HepG2 (cell line): Measurements from ENCODE around the gene GABRB1.

Source experiments
- AHR ChIP-seq: IDR thresholded peaks from 2 replicates; pipeline ENCODE4 v1.6.1; 2018; ENCODE audit warnings: missing genetic modification reagents, missing compliant biosample characterization
- ARNT ChIP-seq: fragments of 450-650 bp; IDR thresholded peaks from 2 replicates; pipeline ENCODE4 v1.6.1; 2017
- CBX1 ChIP-seq: IDR thresholded peaks from one replicate; pipeline ENCODE4 v1.6.1; 2016; ENCODE audit warnings: antibody characterized with exemption, low read depth
- CHD2 ChIP-seq: IDR thresholded peaks from 2 replicates; pipeline ENCODE4 v1.6.1; 2011; ENCODE audit warnings: low read depth, low read length, improper control_type of control experiment
- FIP1L1 ChIP-seq: fragments of 200-400 bp; formaldehyde crosslinking; IDR thresholded peaks from 2 replicates; pipeline ENCODE4 v1.6.1; 2018; ENCODE audit warnings: low read depth, mild to moderate bottlenecking, low read length, moderate library complexity, borderline replicate concordance; ENCODE audit not compliant: insufficient read depth
- HIVEP1 ChIP-seq: sonication (generic); formaldehyde crosslinking; IDR thresholded peaks from 2 replicates; pipeline ENCODE4 v1.4.0; 2020; ENCODE audit warnings: mild to moderate bottlenecking, missing genetic modification reagents
- POLR2A ChIP-seq, 2 experiments: IDR thresholded peaks; 2 replicates each; pipeline ENCODE4 v1.6.1; 2011; ENCODE audit warnings: low read depth in 2 of 2, low read length in 2 of 2, mild to moderate bottlenecking in 1 of 2, moderate library complexity in 1 of 2; ENCODE audit not compliant: insufficient read depth in 1 of 2
- TCF7 ChIP-seq: sonication (generic); IDR thresholded peaks from 2 replicates; pipeline ENCODE4 v1.6.1; 2016; ENCODE audit warnings: antibody characterized with exemption, low read depth
- TF ChIP-seq, protein P1 (sequence below): sonication (generic); formaldehyde crosslinking; IDR thresholded peaks from 2 replicates; pipeline ENCODE4 v1.5.0; 2020; ENCODE audit warnings: mild to moderate bottlenecking, missing genetic modification reagents, moderate library complexity
- TF ChIP-seq, protein P2 (sequence below): sonication (generic); formaldehyde crosslinking; IDR thresholded peaks from 2 replicates; pipeline ENCODE4 v1.5.1; 2020; ENCODE audit warnings: mild to moderate bottlenecking, missing genetic modification reagents, moderate library complexity
- TF ChIP-seq, protein P3 (sequence below): sonication (generic); formaldehyde crosslinking; IDR thresholded peaks from 2 replicates; pipeline ENCODE4 v1.4.0; 2020; ENCODE audit warnings: mild to moderate bottlenecking, missing genetic modification reagents

DNA sequence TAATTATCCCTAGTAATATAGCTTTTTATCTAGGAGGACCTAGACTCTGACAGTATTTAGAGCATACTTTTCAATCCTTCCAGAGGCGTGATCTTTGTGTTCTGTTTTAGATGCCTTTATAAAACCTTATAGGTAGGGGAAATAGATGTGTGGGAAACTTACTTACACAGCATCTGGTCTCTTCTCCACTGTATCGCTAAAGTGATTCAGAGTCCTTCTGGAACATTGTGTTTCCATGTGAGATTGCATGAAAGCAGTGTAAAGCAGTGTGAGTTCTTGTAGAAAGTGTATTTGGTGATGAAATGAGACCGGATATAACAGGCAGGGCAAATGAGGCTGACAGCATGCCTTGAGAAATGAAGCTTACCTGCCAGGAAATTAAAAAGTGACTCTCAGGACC, 9.5 kb downstream of the GABRB1 start:
- TF ChIP-seq HIVEP1 (no peak), CHD2 (no peak), TCF7 (no peak), CBX1 (no peak), POLR2A (IDR thresholded peaks at IDR 0.05; ENCODE audit: insufficient read depth in 1 of 2, low read depth in 2 of 2, low read length in 2 of 2) (no peak), AHR (no peak), ARNT (no peak), FIP1L1 (no peak)
- TF ChIP-seq, protein P1, sequence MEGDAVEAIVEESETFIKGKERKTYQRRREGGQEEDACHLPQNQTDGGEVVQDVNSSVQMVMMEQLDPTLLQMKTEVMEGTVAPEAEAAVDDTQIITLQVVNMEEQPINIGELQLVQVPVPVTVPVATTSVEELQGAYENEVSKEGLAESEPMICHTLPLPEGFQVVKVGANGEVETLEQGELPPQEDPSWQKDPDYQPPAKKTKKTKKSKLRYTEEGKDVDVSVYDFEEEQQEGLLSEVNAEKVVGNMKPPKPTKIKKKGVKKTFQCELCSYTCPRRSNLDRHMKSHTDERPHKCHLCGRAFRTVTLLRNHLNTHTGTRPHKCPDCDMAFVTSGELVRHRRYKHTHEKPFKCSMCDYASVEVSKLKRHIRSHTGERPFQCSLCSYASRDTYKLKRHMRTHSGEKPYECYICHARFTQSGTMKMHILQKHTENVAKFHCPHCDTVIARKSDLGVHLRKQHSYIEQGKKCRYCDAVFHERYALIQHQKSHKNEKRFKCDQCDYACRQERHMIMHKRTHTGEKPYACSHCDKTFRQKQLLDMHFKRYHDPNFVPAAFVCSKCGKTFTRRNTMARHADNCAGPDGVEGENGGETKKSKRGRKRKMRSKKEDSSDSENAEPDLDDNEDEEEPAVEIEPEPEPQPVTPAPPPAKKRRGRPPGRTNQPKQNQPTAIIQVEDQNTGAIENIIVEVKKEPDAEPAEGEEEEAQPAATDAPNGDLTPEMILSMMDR, result no peak
- TF ChIP-seq, protein P2, sequence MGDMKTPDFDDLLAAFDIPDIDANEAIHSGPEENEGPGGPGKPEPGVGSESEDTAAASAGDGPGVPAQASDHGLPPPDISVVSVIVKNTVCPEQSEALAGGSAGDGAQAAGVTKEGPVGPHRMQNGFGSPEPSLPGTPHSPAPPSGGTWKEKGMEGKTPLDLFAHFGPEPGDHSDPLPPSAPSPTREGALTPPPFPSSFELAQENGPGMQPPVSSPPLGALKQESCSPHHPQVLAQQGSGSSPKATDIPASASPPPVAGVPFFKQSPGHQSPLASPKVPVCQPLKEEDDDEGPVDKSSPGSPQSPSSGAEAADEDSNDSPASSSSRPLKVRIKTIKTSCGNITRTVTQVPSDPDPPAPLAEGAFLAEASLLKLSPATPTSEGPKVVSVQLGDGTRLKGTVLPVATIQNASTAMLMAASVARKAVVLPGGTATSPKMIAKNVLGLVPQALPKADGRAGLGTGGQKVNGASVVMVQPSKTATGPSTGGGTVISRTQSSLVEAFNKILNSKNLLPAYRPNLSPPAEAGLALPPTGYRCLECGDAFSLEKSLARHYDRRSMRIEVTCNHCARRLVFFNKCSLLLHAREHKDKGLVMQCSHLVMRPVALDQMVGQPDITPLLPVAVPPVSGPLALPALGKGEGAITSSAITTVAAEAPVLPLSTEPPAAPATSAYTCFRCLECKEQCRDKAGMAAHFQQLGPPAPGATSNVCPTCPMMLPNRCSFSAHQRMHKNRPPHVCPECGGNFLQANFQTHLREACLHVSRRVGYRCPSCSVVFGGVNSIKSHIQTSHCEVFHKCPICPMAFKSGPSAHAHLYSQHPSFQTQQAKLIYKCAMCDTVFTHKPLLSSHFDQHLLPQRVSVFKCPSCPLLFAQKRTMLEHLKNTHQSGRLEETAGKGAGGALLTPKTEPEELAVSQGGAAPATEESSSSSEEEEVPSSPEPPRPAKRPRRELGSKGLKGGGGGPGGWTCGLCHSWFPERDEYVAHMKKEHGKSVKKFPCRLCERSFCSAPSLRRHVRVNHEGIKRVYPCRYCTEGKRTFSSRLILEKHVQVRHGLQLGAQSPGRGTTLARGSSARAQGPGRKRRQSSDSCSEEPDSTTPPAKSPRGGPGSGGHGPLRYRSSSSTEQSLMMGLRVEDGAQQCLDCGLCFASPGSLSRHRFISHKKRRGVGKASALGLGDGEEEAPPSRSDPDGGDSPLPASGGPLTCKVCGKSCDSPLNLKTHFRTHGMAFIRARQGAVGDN, result no peak
- TF ChIP-seq, protein P3, sequence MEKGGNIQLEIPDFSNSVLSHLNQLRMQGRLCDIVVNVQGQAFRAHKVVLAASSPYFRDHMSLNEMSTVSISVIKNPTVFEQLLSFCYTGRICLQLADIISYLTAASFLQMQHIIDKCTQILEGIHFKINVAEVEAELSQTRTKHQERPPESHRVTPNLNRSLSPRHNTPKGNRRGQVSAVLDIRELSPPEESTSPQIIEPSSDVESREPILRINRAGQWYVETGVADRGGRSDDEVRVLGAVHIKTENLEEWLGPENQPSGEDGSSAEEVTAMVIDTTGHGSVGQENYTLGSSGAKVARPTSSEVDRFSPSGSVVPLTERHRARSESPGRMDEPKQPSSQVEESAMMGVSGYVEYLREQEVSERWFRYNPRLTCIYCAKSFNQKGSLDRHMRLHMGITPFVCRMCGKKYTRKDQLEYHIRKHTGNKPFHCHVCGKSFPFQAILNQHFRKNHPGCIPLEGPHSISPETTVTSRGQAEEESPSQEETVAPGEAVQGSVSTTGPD (CRISPR knock-in tag), result no peak
